HG02884 (cell line): ENCODE measurements around the gene CALCR.

ENCODE experiments used
- ATAC-seq: cut with Tn5 transposase; IDR thresholded peaks from one replicate; pipeline ENCODE4 v1.9.1; 2021; ENCODE audit warnings: mild to moderate bottlenecking, moderate library complexity; ENCODE audit not compliant: unreplicated experiment

The CALCR gene

GRCh38 chr7:93453262-93453661 is 121.3 kb downstream of the CALCR start:
- no peak for ATAC-seq

- no peak for ATAC-seq
Measured at GRCh38 chr7:93448176-93448575, 126.3 kb downstream of the CALCR start.

- ATAC-seq: no peak
Measured at GRCh38 chr7:93447509-93447908, 127.0 kb downstream of the CALCR start.

GRCh38 chr7:93442478-93443224 is 131.9 kb downstream of the CALCR start:
- peak; percentile 65 for ATAC-seq

GRCh38 chr7:93435791-93436190 is 138.7 kb downstream of the CALCR start:
- ATAC-seq: no peak

- ATAC-seq: no peak
Measured at GRCh38 chr7:93432130-93432529, 142.4 kb downstream of the CALCR start.

- ATAC-seq: no peak
Measured at GRCh38 chr7:93430917-93431588, 143.5 kb downstream of the CALCR start.

- no peak for ATAC-seq
Measured at GRCh38 chr7:93429563-93429962, 145.0 kb downstream of the CALCR start.

- ATAC-seq: no peak
Measured at GRCh38 chr7:93427107-93427506, 147.4 kb downstream of the CALCR start.

- ATAC-seq: no peak
Measured at GRCh38 chr7:93426155-93426696, 148.3 kb downstream of the CALCR start.

- ATAC-seq: no peak
Measured at GRCh38 chr7:93414574-93414973, 159.9 kb downstream of the CALCR start.

- no peak for ATAC-seq
Measured at GRCh38 chr7:93409324-93409723, 165.2 kb downstream of the CALCR start.

- ATAC-seq: no peak
Measured at GRCh38 chr7:93407239-93407638, 167.3 kb downstream of the CALCR start.

GRCh38 chr7:93402944-93403343 is 171.6 kb downstream of the CALCR start:
- no peak for ATAC-seq

GRCh38 chr7:93399642-93400041 is 174.9 kb downstream of the CALCR start:
- no peak for ATAC-seq

- no peak for ATAC-seq
Measured at GRCh38 chr7:93392984-93393383, 181.5 kb downstream of the CALCR start.

- ATAC-seq: no peak
Measured at GRCh38 chr7:93390660-93391059, 183.9 kb downstream of the CALCR start.

- no peak for ATAC-seq
Measured at GRCh38 chr7:93382362-93382761, 192.2 kb downstream of the CALCR start.

GRCh38 chr7:93378131-93378760 is 196.3 kb downstream of the CALCR start:
- peak; percentile 43 for ATAC-seq

GRCh38 chr7:93375603-93376002 is 198.9 kb downstream of the CALCR start:
- no peak for ATAC-seq
